Epithelial cell of proximal tubule (primary cell): Measurements from ENCODE around the gene SPECC1. TPM values are rescaled to one million over a fixed set of nuclear protein-coding genes. Genes with fewer than 3 reads are reported as not detected.
"Not testable (repeated sequence)": the region's sequence is repeated elsewhere in the genome, so short reads cannot be mapped to it uniquely, and the experiment has no call there.

Experiments
- DNase-seq: peaks from one replicate; pipeline ENCODE4 v3.0.0-alpha.2; 2011; ENCODE audit warnings: low read depth
- H3K4me3 ChIP-seq: 2 replicates; pipeline ENCODE4 v1.5.1; 2011; ENCODE audit warnings: low read depth, mild to moderate bottlenecking, low read length
- total RNA-seq: library from RNA; depleted of rRNA; stranded (reverse); fragments of >200 nt; gene quantifications from 2 replicates; pipeline ENCODE4 v1.2.3, GENCODE V29; 2015
- TF ChIP-seq, protein P1 (sequence below): conservative IDR thresholded peaks from 2 replicates; pipeline ENCODE4 v1.5.1; 2012; ENCODE audit warnings: low read depth, mild to moderate bottlenecking, low read length

Gene SPECC1
- total RNA-seq, 1 donor from 2014 or later = 39.3 TPM

DNA sequence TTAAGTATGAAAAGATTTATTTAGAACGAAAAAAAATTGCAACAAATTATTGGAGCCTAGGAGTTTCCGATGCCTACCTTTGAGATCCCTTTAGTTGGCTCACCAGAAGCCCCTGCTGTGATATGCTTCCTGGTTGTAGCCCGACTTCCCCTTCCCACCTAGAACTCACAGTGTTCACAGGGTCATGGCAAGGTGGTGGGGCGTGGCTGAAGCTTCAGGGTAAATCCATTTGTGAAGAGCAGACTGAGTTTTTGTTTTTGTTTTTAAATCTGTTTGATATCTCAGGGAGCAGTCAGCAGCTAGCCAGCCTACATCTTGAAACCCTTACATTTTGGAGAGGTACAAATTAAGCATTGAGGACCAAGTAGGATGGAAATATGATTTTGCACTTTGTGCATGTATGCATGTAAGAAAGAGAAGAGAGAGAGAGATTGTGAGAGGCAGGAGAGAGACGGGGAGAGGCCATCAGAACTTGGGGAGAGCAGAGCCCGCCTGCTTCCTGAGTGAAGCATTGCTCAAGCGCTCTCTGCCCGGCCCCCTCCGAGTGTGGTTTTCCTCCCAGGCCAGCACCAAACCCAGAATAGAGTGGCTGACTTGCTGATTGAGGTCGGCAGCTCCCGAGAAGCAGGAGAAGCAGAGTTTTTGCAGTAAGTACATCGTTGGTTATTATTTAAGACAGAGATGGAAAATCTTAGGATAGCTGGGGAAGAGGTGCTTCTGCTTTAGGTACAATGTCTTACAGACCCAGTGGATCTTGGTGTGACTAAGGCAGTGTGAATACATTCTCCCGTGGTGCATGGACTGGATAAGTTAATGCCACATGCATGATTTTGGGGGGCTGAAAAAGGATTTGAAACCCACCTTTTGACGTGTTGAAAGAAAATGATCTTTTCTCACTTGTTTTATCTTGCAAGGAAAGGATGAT is 64.2 kb downstream of the SPECC1 start:
- no peak overlapping the region for H3K4me3 ChIP-seq
- DNase-seq = no peak
- TF ChIP-seq, protein P1, sequence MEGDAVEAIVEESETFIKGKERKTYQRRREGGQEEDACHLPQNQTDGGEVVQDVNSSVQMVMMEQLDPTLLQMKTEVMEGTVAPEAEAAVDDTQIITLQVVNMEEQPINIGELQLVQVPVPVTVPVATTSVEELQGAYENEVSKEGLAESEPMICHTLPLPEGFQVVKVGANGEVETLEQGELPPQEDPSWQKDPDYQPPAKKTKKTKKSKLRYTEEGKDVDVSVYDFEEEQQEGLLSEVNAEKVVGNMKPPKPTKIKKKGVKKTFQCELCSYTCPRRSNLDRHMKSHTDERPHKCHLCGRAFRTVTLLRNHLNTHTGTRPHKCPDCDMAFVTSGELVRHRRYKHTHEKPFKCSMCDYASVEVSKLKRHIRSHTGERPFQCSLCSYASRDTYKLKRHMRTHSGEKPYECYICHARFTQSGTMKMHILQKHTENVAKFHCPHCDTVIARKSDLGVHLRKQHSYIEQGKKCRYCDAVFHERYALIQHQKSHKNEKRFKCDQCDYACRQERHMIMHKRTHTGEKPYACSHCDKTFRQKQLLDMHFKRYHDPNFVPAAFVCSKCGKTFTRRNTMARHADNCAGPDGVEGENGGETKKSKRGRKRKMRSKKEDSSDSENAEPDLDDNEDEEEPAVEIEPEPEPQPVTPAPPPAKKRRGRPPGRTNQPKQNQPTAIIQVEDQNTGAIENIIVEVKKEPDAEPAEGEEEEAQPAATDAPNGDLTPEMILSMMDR = no peak

- TF ChIP-seq, protein P1 = no peak
- no peak for DNase-seq
These were observed 64.8 kb downstream of the SPECC1 start for GRCh38 chr17:20074001-20074400.

GRCh38 chr17:20074489-20074888 is 65.3 kb downstream of the SPECC1 start:
- no peak for DNase-seq
- H3K4me3 ChIP-seq = no peak overlapping the region
- TF ChIP-seq, protein P1 = no peak

More at GRCh38 chr17:20074001-20074400, 64.8 kb downstream of the SPECC1 start:
- H3K4me3 ChIP-seq = no peak overlapping the region

DNA sequence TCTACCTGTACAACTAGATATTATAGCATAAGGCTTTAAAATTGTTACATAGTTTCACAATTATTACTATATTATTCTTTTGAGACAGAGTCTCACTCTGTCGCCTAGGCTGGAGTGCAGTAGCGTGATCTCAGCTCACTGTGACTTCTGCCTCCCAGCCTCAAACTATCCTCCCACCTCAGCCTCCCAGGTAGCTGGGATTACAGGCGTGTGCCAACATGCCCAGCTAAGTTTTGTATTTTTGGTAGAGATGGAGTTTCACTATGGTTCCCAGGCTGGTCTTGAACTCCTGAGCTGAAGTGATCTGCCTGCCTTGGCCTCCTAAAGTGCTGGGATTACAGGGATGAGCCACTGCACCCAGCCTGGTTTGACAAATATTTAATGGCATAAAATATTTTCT is 67.0 kb downstream of the SPECC1 start:
- not testable (repeated sequence) for DNase-seq

GRCh38 chr17:20077978-20078685 is 69.0 kb downstream of the SPECC1 start:
- TF ChIP-seq, protein P1 = no peak
- no peak overlapping the region for H3K4me3 ChIP-seq
- DNase-seq = no peak

More for the DNA sequence above, 67.0 kb downstream of the SPECC1 start:
- not testable (repeated sequence) for H3K4me3 ChIP-seq

DNA sequence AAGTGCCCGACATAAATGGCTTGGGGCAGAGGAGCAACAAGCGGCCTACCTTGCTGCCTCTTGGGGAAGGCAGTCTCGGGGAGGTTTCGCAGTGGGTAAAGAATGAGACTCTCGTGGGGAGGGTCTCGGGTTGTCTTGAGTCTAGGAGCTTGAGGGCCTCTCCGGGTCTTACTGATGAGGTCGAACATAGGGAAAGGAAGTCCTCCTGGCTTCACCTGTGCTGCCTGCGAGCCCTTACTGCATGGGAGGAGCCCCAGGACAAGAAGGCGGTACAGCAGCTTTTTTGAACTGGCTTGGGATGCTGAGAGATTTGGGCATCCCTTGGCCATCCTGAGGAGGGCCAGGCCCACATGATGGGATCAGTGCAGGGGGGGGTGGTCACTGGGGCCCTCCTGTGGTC is 71.4 kb downstream of the SPECC1 start:
- TF ChIP-seq, protein P1 = no peak
- DNase-seq = no peak
- H3K4me3 ChIP-seq = no peak overlapping the region

GRCh38 chr17:20083156-20083859 is 74.1 kb downstream of the SPECC1 start:
- TF ChIP-seq, protein P1 = no peak
- DNase-seq = no peak
- H3K4me3 ChIP-seq = no peak overlapping the region
